DND-41 (cell line): ENCODE results near the gene ACSL6.

Experiments used
- EZH2 ChIP-seq: IDR thresholded peaks from 3 replicates; pipeline ENCODE4 v1.6.1; 2012; ENCODE audit warnings: borderline replicate concordance, low read depth, mild to moderate bottlenecking, moderate library complexity, low read length, inconsistent platforms; ENCODE audit not compliant: severe bottlenecking
- TF ChIP-seq, protein P1 (sequence below): IDR thresholded peaks from 2 replicates; pipeline ENCODE4 v1.5.1; 2012; ENCODE audit warnings: borderline replicate concordance, low read length, moderate library complexity, mild to moderate bottlenecking; ENCODE audit not compliant: poor library complexity, severe bottlenecking; ENCODE audit errors: extremely low read depth

DNA sequence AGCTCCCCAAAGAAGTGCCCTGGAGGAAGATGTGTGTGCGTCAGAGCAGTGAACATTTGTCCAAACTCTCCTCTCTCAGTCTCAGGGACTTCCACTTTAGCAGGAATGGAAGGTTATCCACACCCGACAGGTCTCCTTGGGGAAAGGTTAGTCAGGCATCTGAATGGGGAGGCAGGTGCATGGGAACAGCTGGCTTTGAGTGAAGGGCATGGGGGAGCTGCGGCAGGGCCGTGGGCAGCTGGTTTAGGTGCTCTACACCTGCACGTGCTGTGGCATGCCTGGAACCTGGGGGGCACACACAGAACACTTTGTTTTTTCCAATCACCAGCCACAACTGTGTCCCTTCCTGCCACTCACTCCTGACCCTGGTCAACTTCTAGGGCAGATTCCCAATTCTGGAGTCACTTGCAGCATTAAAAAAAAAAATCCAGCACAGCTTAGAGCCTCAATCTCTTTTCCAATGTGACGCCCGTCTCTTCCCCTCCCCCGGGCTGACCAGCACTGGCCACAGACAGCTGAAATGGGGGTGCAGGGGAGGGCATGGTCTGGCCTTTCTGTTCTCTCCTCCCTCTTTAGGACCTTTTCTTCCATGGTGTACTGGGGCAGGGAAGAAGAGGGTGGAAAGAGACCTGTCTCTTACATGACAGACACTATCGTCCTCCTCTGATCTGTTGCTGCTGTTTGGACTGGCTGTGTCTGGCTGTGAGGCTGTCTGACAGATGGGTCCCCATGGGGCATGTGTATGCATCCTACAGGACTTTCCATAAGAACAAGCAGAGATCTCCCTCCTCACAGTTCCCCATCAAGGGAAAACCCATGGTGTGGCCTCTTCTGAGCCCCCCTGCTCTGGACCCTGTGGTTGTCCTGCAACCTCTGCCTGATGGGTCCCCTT, 39.4 kb upstream of the ACSL6 start:
- TF ChIP-seq, protein P1, sequence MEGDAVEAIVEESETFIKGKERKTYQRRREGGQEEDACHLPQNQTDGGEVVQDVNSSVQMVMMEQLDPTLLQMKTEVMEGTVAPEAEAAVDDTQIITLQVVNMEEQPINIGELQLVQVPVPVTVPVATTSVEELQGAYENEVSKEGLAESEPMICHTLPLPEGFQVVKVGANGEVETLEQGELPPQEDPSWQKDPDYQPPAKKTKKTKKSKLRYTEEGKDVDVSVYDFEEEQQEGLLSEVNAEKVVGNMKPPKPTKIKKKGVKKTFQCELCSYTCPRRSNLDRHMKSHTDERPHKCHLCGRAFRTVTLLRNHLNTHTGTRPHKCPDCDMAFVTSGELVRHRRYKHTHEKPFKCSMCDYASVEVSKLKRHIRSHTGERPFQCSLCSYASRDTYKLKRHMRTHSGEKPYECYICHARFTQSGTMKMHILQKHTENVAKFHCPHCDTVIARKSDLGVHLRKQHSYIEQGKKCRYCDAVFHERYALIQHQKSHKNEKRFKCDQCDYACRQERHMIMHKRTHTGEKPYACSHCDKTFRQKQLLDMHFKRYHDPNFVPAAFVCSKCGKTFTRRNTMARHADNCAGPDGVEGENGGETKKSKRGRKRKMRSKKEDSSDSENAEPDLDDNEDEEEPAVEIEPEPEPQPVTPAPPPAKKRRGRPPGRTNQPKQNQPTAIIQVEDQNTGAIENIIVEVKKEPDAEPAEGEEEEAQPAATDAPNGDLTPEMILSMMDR, result no peak
- no peak for TF ChIP-seq EZH2
